ENCODE measurements around the gene KRT2. TPM values are rescaled to one million over a fixed set of nuclear protein-coding genes. Genes with fewer than 3 reads are reported as not detected.

The KRT2 gene
- total and polyA plus RNA-seq, 4 donors: not detected

DNA sequence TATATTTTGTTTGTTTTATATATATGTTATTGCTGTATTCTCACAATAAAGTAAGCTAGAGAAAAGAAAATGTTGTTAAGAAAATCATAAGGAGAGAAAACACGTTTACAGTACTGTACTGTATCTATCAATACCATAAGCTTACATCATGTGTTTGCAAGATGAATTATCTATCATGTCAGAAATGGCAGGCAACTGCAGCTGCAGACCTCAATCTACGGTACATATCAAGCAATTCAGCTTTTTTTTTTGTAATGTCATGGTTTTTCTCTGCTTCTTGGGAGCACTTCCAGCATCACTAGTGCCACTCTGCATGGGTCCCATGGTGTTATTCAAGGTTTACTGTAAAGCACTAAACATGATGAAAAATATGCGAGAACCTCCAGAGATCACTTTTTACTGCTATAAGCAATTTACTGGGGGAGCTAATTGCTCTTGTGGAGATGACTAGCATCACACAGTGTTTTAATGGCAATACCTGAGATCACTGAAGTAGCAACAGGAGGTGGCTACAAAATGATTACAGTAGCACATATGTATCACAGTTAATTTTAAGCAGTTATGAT, 9.0 kb upstream of the KRT2 start:
- Histone ChIP-seq H3K27me3 (ENCODE audit: control insufficient read depth in 4 of 4, insufficient read depth in 4 of 4, low read length in 3 of 4) (no peaks in the 10 kb centered on the region), H3K9me3 (ENCODE audit: control insufficient read depth in 4 of 4, low read length in 3 of 4) (no peaks in the 10 kb centered on the region), H3K27ac (ENCODE audit: low read depth in 1 of 2, low read length in 2 of 2) (no peak overlapping the region), H3K9ac (ENCODE audit: low read depth in 1 of 2, low read length in 2 of 2) (no peak overlapping the region), H3K4me3 (ENCODE audit: low read depth in 1 of 3, low read length in 3 of 3) (no peak overlapping the region), H3K36me3 (ENCODE audit: control insufficient read depth in 4 of 4, insufficient read depth in 3 of 4, low read depth in 1 of 4, low read length in 3 of 4) (no peaks in the 10 kb centered on the region), H3K4me1 (ENCODE audit: control insufficient read depth in 4 of 4, insufficient read depth in 4 of 4, low read length in 3 of 4) (no peaks in the 10 kb centered on the region)
- no peak for DNase-seq (ENCODE audit: low spot score)
- TF ChIP-seq, protein P1, sequence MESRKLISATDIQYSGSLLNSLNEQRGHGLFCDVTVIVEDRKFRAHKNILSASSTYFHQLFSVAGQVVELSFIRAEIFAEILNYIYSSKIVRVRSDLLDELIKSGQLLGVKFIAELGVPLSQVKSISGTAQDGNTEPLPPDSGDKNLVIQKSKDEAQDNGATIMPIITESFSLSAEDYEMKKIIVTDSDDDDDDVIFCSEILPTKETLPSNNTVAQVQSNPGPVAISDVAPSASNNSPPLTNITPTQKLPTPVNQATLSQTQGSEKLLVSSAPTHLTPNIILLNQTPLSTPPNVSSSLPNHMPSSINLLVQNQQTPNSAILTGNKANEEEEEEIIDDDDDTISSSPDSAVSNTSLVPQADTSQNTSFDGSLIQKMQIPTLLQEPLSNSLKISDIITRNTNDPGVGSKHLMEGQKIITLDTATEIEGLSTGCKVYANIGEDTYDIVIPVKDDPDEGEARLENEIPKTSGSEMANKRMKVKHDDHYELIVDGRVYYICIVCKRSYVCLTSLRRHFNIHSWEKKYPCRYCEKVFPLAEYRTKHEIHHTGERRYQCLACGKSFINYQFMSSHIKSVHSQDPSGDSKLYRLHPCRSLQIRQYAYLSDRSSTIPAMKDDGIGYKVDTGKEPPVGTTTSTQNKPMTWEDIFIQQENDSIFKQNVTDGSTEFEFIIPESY (IDR thresholded peaks at IDR 0.05): no peak
- no peak for TF ChIP-seq HNF4G (IDR thresholded peaks at IDR 0.05)
- no peak for TF ChIP-seq EGR1 (IDR thresholded peaks at IDR 0.05; ENCODE audit: low read depth in 2 of 2)
- TF ChIP-seq, protein P2, sequence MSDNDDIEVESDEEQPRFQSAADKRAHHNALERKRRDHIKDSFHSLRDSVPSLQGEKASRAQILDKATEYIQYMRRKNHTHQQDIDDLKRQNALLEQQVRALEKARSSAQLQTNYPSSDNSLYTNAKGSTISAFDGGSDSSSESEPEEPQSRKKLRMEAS (IDR thresholded peaks at IDR 0.05): no peak
- no peak for TF ChIP-seq FOXA1 (IDR thresholded peaks at IDR 0.05)
- no peak for TF ChIP-seq FOXA2 (IDR thresholded peaks at IDR 0.05)
- TF ChIP-seq SP1 (IDR thresholded peaks at IDR 0.05): no peak
- no peak for TF ChIP-seq YY1 (IDR thresholded peaks at IDR 0.05)
- no peak for TF ChIP-seq JUND (IDR thresholded peaks at IDR 0.05)
- TF ChIP-seq, protein P3, sequence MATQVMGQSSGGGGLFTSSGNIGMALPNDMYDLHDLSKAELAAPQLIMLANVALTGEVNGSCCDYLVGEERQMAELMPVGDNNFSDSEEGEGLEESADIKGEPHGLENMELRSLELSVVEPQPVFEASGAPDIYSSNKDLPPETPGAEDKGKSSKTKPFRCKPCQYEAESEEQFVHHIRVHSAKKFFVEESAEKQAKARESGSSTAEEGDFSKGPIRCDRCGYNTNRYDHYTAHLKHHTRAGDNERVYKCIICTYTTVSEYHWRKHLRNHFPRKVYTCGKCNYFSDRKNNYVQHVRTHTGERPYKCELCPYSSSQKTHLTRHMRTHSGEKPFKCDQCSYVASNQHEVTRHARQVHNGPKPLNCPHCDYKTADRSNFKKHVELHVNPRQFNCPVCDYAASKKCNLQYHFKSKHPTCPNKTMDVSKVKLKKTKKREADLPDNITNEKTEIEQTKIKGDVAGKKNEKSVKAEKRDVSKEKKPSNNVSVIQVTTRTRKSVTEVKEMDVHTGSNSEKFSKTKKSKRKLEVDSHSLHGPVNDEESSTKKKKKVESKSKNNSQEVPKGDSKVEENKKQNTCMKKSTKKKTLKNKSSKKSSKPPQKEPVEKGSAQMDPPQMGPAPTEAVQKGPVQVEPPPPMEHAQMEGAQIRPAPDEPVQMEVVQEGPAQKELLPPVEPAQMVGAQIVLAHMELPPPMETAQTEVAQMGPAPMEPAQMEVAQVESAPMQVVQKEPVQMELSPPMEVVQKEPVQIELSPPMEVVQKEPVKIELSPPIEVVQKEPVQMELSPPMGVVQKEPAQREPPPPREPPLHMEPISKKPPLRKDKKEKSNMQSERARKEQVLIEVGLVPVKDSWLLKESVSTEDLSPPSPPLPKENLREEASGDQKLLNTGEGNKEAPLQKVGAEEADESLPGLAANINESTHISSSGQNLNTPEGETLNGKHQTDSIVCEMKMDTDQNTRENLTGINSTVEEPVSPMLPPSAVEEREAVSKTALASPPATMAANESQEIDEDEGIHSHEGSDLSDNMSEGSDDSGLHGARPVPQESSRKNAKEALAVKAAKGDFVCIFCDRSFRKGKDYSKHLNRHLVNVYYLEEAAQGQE (IDR thresholded peaks at IDR 0.05): no peak
- TF ChIP-seq RAD21 (IDR thresholded peaks at IDR 0.05): no peak
- TF ChIP-seq NR2F2 (IDR thresholded peaks at IDR 0.05): no peak
- no peak for TF ChIP-seq TAF1 (conservative IDR thresholded peaks at IDR 0.05)
- no peak for TF ChIP-seq RXRA (IDR thresholded peaks at IDR 0.05)
- TF ChIP-seq HNF4A (conservative IDR thresholded peaks at IDR 0.05): no peak
- TF ChIP-seq, protein P4, sequence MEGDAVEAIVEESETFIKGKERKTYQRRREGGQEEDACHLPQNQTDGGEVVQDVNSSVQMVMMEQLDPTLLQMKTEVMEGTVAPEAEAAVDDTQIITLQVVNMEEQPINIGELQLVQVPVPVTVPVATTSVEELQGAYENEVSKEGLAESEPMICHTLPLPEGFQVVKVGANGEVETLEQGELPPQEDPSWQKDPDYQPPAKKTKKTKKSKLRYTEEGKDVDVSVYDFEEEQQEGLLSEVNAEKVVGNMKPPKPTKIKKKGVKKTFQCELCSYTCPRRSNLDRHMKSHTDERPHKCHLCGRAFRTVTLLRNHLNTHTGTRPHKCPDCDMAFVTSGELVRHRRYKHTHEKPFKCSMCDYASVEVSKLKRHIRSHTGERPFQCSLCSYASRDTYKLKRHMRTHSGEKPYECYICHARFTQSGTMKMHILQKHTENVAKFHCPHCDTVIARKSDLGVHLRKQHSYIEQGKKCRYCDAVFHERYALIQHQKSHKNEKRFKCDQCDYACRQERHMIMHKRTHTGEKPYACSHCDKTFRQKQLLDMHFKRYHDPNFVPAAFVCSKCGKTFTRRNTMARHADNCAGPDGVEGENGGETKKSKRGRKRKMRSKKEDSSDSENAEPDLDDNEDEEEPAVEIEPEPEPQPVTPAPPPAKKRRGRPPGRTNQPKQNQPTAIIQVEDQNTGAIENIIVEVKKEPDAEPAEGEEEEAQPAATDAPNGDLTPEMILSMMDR (IDR thresholded peaks at IDR 0.05; ENCODE audit: low read depth, low read length, missing input control): no peak
- no peak for TF ChIP-seq GABPA (IDR thresholded peaks at IDR 0.05 in 1 of 2, conservative IDR thresholded peaks at IDR 0.05 in 1 of 2)
- 73% methylated on average over 3 of the region's 3 CpGs for WGBS

DNA sequence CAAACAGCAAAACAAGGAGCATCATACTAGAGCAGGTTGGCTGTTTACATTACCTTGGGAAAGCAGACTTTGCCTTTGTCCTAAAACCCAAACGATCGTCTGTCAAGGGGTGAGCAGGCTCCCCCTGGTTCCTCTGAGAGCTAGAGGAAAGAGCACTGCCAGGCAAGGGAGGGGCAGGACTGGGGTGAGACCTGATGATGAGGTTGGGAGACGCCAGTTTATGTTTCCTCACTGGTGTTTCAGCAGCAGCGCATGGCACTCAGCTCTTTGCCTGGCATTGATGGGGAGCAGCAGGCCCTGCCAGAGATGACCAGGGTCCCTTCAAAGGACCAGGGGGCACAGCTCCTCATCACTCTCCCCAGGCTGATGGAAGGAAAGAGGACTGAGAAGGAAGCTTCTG, 7.9 kb upstream of the KRT2 start:
- Histone ChIP-seq H3K27ac (ENCODE audit: low read depth in 1 of 2, low read length in 2 of 2) (no peak overlapping the region), H3K27me3 (ENCODE audit: control insufficient read depth in 4 of 4, insufficient read depth in 4 of 4, low read length in 3 of 4) (no peaks in the 10 kb centered on the region), H3K4me3 (ENCODE audit: low read depth in 1 of 3, low read length in 3 of 3) (no peak overlapping the region), H3K9ac (ENCODE audit: low read depth in 1 of 2, low read length in 2 of 2) (no peak overlapping the region), H3K4me1 (ENCODE audit: control insufficient read depth in 4 of 4, insufficient read depth in 4 of 4, low read length in 3 of 4) (no peaks in the 10 kb centered on the region), H3K9me3 (ENCODE audit: control insufficient read depth in 4 of 4, low read length in 3 of 4) (no peaks in the 10 kb centered on the region), H3K36me3 (ENCODE audit: control insufficient read depth in 4 of 4, insufficient read depth in 3 of 4, low read depth in 1 of 4, low read length in 3 of 4) (no peaks in the 10 kb centered on the region)
- DNase-seq (ENCODE audit: low spot score): no peak
- 65% methylated on average over 4 of the region's 4 CpGs for whole genome bisulfite sequencing
- TF ChIP-seq, protein P4 (IDR thresholded peaks at IDR 0.05; ENCODE audit: low read depth, low read length, missing input control): no peak
- TF ChIP-seq, protein P1 (IDR thresholded peaks at IDR 0.05): no peak
- TF ChIP-seq EGR1 (IDR thresholded peaks at IDR 0.05; ENCODE audit: low read depth in 2 of 2): no peak
- no peak for TF ChIP-seq YY1 (IDR thresholded peaks at IDR 0.05)
- TF ChIP-seq RXRA (IDR thresholded peaks at IDR 0.05): no peak
- TF ChIP-seq GABPA (IDR thresholded peaks at IDR 0.05 in 1 of 2, conservative IDR thresholded peaks at IDR 0.05 in 1 of 2): no peak
- TF ChIP-seq, protein P2 (IDR thresholded peaks at IDR 0.05): no peak
- no peak for TF ChIP-seq FOXA1 (IDR thresholded peaks at IDR 0.05)
- no peak for TF ChIP-seq TAF1 (conservative IDR thresholded peaks at IDR 0.05)
- TF ChIP-seq NR2F2 (IDR thresholded peaks at IDR 0.05): no peak
- no peak for TF ChIP-seq FOXA2 (IDR thresholded peaks at IDR 0.05)

Measured in liver (tissue), 9 donors.